Subcutaneous preadipocyte (primary cell): ENCODE results near the gene CALN1. TPM values are rescaled to one million over a fixed set of nuclear protein-coding genes. Genes with fewer than 3 reads are reported as not detected.

Source experiments
- small RNA-seq: library from RNA; depleted of rRNA; stranded (forward); fragments of <200 nt; gene quantifications from one replicate; pipeline ENCODE3, GENCODE V24; 2012
- total RNA-seq: library from RNA; depleted of rRNA; stranded (reverse); fragments of >200 nt; gene quantifications from 2 replicates; pipeline ENCODE4 v1.2.3, GENCODE V29; 2012

The CALN1 gene
- total RNA-seq = under 0.01 TPM in 1 of 2 replicates, not detected in the other

DNA sequence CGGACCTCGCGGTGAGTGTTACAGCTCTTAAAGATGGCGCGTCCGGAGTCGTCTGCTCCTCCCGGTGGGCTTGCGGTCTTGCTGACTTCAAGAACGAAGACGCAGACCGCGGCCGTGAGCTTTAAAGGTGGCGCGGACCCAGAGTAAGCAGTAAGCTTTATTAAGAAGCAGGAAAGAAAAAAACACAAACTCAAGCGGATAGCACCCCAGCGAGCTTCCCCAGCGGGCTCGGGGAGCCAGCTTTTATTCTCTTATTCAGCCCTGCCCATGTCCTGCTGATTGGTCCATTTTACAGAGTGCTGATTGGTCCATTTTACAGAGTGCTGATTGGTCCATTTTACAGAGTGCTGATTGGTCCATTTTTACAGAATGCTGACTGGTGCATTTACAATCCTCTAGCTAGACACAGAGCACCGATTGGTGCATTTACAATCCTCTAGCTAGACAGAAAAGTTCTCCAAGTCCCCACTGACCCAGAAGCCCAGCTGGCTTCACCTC is at the start of gene CALN1:
CALN1 (minus strand) TSS at position 218 of the 498 bp plus-strand sequence.

Small RNA genes within 50 kb of the gene (small RNA-seq; reads per million reads assigned to genes)
- gene AC005011.1 (not detected), gene RNA5SP232 (not detected)
